22Rv1 (cell line): Measurements from ENCODE around the gene MTCP1.

ENCODE experiments used
- H3K27ac ChIP-seq: fragments of 450-650 bp; 2 replicates; pipeline ENCODE4 v1.5.1; 2017
- CTCF ChIP-seq: fragments of 450-650 bp; IDR thresholded peaks from 2 replicates; pipeline ENCODE4 v1.5.1; 2017; ENCODE audit warnings: mild to moderate bottlenecking
- ZFX ChIP-seq: fragments of 450-650 bp; IDR thresholded peaks from 2 replicates; pipeline ENCODE4 v1.6.1; 2017; ENCODE audit warnings: antibody characterized with exemption, borderline replicate concordance

Gene MTCP1, protein sequence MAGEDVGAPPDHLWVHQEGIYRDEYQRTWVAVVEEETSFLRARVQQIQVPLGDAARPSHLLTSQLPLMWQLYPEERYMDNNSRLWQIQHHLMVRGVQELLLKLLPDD

DNA sequence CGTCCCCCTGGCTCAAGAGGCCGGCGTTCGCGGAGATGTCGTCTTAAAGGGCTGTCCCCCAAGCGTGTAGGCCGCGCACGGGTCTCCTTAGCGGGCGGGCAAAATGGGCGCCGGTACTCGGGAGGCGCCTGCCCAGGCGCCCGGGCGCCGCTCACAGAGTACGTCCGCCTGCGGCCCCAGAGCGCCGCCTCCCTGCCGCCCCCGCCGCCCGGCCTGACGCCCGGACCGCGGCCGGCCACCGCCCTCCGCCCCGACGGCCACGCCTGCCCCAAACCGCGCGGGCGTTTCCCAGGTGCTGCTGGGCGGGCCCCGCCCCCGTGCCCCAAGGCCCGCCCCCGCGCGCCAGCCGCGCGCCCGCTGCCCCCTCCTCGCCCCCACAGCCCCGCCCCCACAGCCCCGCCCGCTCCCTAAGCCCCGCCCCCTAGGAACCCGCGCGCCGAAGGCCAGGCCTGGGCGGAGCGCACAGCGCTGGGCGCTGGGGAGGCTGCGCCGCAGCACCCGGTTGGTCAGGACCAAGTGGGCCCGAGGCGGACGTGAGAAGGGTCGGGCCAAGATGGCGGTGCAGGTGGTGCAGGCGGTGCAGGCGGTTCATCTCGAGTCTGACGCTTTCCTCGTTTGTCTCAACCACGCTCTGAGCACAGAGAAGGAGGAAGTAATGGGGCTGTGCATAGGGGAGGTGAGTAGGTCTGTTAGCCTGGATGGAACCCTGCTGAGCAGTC lies at the start of gene MTCP1, which contains the start of the genes BRCC3 and CMC4:
Gene MTCP1, minus strand, starts transcription at position 162 of the 719 bp plus-strand sequence. CDS start 5,126 bp downstream, outside the sequence.
Gene BRCC3, plus strand, starts transcription at position 534 of the 719 bp plus-strand sequence. Its CDS starts 20 bp downstream, at position 554.
Gene CMC4, minus strand, starts transcription at position 162 of the 719 bp plus-strand sequence. CDS start 7,113 bp downstream, outside the sequence.
- TF ChIP-seq CTCF (no peak), ZFX (no peak)
- H3K27ac ChIP-seq: peak within 1 kb of the TSS; percentile 70

DNA sequence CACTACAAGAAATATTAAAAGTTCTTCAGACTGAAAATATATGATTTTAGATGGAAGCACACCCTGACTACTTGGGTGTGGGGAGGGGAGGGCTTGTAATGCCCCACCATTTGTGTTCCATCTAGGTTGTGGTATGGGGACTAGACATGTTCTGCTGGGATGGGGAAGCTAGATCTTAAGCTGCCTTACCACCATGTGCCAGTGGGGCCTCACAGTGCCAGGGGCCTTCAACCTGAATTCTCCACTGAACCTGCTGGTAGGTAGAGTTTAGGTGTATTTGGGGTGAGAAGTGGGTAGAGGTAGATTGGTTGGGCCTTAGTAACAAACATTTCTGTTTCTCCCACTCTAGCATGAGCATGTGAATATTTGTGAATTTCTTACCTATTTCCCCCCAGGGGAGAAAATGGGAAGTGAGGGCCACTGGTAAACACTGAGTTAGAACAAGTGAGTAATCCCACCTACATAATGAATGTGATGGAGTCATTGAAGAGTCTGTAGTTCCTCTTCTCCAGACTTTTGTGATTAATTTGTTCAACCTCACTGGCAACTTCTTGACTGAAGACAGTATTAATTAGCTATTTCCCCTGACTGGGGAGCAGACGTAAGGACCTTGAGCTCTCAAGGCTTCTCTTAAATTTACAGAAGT lies 44.4 kb upstream of the MTCP1 start:
- TF ChIP-seq ZFX (no peak), CTCF (no peak)
- no peak overlapping the region for H3K27ac ChIP-seq

DNA sequence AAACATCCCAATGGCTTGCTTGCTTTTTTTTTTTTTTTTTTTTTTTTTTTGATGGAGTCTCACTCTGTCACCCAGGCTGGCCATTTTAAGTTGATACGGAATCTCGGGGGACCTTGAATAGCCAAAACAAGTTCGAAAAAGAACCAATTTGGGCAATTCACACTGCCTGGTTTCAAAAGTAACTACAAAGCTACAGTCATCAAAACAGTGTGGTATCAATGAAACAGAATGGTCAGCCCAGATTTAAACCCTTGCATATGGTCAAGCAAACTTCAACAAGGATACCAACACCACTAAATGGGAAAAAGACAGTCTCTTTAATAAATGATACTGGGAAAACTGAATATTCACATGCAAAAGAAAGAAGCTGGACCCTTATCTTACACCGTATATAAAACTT lies 42.2 kb upstream of the MTCP1 start:
- H3K27ac ChIP-seq: no peak overlapping the region
- TF ChIP-seq ZFX (no peak), CTCF (no peak)

GRCh38 chrX:155112171-155112570 lies 41.2 kb upstream of the MTCP1 start:
- no peak overlapping the region for H3K27ac ChIP-seq
- TF ChIP-seq CTCF: no peak
- TF ChIP-seq ZFX: no peak

DNA sequence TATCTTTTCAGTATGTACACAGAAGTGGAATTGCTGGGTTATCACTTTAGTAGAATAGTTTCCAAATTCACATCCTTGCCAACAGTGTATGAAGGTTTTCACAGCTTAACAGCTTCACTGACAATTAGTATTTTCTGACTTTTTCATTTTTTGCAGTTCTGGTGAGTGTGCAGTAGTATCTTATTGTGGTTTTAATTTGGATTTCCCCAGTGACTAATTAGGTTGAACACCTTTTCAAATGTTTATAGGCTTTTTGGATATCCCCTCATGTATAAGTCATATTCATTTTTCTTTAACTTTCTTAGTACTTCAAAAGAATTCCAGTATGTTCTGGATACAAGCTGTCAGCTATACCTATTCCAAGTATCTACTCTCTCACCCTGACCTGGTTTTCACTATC lies 37.5 kb upstream of the MTCP1 start:
- H3K27ac ChIP-seq: no peak overlapping the region
- no peak for TF ChIP-seq ZFX
- no peak for TF ChIP-seq CTCF

DNA sequence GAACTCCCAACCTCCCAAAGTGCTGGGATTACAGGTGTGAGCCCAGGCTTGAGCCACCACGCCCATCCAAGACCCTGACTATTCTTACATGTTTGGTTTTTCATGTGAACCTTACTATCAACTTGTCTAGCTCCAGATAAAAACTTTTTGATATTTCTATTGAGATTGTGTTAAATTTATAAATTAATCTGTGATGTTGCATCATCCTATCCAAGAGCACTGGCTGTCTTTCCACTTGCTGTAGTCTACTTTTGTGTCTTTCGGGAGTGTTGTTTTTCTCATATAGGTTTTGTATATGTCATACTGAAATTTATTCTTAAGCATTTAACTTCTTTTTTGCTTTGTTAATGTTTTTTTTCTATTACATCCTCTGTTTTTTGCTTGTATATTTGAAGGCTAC lies 35.0 kb upstream of the MTCP1 start:
- TF ChIP-seq CTCF: no peak
- no peak for TF ChIP-seq ZFX
- H3K27ac ChIP-seq: no peak overlapping the region
